ENCODE results near the gene SMIM14.
"Not testable (repeated sequence)": the region's sequence is repeated elsewhere in the genome, so short reads cannot be mapped to it uniquely, and the experiment has no call there.

Gene SMIM14

GRCh38 chr4:39642885-39643552 lies 4.4 kb upstream of the SMIM14 start:
- no peak for DNase-seq

GRCh38 chr4:39641451-39641850 lies 2.8 kb upstream of the SMIM14 start:
- DNase-seq: no peak

GRCh38 chr4:39637586-39638353 lies 895 bp downstream of the SMIM14 start:
- no peak for DNase-seq

DNA sequence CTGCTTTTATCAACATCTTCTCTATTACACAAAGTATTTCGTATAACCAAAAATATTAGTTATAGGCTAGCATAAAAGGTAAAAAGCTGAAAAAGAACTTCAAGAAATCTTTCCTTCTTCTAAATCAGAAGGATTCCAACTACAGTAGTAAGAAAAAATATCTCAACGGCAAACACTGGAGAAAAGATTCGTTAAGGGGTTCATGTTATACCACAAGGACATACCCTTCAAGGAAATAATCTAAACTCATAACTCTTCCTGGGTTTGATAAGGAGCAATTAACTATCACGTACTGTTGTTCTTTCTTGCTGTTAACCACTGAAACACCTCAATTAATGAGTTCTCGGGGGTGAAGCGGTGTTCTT lies 1.5 kb downstream of the SMIM14 start:
- no peak for DNase-seq

GRCh38 chr4:39636531-39637184 lies 2.0 kb downstream of the SMIM14 start:
- no peak for DNase-seq

DNA sequence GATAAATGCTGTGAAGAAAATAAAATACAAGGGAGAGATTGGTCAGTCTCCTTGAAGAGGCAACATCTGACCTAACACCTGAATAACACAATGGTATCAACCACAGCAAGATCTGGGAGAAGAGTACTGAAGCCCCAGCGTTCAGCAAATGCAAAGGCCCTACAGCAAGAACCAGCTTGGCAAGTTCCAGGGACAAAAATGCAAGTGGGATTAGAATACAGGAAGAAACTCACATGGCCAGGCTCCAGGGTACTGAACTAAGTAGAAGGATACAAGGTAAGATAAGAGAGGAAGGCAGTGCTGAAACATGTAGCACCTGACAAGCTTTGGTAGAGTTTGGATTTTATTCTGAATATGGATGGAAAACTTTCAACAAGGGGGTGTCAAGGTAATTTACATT lies 3.6 kb downstream of the SMIM14 start:
- no peak for DNase-seq

- DNase-seq: no peak
Measured at GRCh38 chr4:39631700-39632079, 7.0 kb downstream of the SMIM14 start.

- no peak for DNase-seq
Measured at GRCh38 chr4:39627413-39627812, 11.3 kb downstream of the SMIM14 start.

DNA sequence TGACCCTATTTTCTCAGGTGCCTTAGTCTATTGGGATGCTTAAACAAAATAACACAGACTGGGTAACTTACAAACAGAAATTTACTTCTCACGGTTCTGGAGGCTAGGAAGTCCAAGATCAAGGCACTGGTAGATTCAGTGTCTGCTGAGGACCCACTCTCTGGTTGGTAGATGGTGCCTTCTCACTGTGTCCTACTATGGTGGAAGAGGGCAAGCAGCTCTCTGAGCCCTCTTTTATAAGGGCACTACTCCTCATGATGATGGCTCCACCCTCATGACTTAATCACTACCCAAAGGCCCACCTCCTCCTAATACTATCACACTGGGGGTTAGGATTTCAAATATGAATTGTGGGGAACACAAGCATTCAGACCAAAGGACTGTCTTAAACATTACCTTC lies 11.8 kb downstream of the SMIM14 start:
- no peak for DNase-seq

- DNase-seq: no peak
Measured at GRCh38 chr4:39626261-39626660, 12.4 kb downstream of the SMIM14 start.

GRCh38 chr4:39621582-39621981 lies 17.1 kb downstream of the SMIM14 start:
- no peak for DNase-seq

GRCh38 chr4:39620551-39621313 lies 17.9 kb downstream of the SMIM14 start:
- no peak for DNase-seq

DNA sequence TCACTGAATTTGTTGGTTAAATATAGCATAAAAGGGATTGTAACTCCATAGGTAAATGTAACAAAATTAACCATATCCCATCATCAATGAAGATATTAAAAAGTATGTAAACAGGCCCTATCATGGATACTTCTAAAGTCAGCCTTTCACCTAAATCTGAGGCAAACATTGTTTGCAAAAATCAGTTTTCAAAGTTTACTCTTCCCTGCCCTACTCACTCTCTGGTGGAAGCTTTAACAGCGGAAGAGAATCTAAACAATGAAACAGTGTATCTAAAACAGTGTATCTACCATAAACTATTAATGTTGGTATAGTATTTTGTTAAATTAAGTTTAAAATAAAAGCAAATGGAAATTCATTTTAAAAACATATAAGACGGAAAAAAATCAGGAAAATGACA lies 21.1 kb downstream of the SMIM14 start:
- DNase-seq: no peak

- no peak for DNase-seq
Measured at GRCh38 chr4:39616651-39617050, 22.0 kb downstream of the SMIM14 start.

GRCh38 chr4:39616112-39616511 lies 22.6 kb downstream of the SMIM14 start:
- not testable (repeated sequence) for DNase-seq

DNA sequence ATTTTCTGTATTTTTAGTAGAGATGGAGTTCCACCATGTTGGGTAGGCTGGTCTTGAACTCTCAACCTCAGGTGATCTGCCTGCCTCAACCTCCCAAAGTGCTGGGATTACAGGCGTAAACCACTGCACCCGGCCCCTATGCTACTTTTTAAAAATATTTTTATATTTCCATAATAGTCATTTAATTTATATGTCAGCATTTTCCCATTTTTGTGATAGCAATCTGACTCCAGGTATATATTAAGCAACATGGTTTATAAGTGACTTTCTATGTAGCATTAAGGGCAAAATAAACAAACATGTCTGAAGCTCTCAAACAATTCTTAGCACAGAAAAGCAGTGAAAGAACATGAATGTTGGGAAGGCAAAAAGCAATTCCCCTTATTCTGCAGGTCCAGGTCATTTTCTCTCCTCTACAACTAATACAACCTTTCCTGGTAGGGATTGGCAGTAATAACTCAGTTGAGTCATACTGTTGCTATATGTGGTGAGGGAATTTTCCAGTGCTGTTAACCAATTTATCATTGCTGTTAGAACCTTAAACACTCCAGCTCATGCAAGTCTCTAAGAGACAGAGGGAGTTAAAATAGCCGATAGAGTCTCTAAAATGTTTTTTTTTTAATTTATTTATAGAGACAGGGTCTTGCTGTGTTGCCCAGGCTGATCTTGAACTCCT lies 24.0 kb downstream of the SMIM14 start:
- no peak for DNase-seq

GRCh38 chr4:39613093-39613656 lies 25.5 kb downstream of the SMIM14 start:
- DNase-seq: no peak

- no peak for DNase-seq
Measured at GRCh38 chr4:39609454-39609931, 29.2 kb downstream of the SMIM14 start.

DNA sequence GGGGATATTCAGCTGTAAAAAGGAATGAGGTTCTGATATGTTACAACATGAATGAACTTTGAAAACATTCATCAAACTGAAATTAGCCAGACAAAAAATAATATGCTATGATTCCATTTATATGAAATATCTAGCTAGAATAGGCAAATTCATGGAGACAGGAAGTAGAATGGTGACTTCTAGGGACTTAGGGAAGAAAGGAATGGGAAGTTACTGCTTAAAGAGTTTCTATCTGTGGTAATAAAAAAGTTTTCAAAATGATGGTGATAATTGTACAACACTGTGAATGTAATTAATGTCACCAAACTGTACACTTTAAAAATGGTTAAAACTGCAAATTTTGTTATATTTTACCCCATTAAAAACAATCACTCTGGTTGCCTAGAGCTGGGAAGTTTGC lies 30.2 kb downstream of the SMIM14 start:
- DNase-seq: no peak

- no peak for DNase-seq
Measured at GRCh38 chr4:39606747-39607146, 31.9 kb downstream of the SMIM14 start.

DNA sequence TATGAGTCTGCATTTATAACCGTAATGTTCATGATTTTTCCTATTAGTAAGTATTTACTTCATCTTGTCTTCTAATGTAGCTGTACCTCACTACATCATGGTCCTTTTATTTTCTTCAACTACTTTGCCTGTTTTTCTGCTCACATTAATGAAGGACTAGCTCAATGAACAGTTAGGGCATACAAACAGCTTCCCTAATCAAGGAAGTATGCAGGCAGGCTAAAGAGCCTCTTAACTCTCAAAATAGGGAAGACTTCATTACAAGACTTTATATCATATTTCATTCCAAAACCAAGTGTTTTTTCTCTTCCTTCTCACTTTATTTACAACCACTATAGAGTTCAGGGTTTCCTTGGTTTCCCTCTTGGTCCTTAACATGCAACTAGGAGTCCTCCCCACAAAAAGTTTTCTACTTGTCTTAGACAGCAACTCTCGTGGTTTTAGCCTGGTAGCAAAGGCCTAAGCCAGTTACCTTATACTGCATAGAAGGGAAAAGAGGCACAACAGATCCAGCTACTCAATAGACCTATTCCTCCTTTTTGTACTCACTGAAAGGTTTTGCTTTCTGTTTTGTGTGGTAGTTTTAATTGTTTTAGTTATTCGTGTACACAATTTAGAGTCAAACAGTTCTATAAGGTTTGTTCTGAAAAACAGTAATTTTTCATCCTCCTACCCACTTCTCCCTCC lies 40.8 kb downstream of the SMIM14 start:
- no peak for DNase-seq

- no peak for DNase-seq
Measured at GRCh38 chr4:39596971-39597370, 41.7 kb downstream of the SMIM14 start.

Data from effector CD8-positive, alpha-beta T cell (primary cell).